ENCODE measurements around the gene SLC44A3. TPM values are rescaled to one million over a fixed set of nuclear protein-coding genes. Genes with fewer than 3 reads are reported as not detected.

SLC44A3 gene
- total and polyA plus RNA-seq, 2 of the 13 experiments (the other 11 are each of a cell fraction or from before 2014, with no cell fraction given) = 6.8 to 14.1 TPM

DNA sequence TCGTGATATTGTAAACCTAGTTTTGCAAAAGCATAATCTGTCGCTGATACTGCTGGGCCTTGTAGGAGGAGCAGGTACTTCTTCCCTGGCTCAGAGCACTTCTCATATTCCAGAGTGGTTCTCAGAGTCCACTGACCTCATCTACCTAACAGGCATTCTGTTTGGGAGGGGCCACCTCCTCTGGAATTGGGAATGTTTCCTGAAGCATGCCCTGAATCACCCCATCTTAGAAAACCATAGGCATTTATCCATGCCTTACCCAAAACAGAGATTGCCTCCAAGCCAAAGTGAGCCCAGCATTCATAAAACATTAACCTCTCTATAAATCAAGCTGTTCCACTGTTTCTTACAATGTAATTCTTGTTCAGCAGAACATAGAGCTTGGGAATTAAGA is 35.1 kb downstream of the SLC44A3 start:
- no peak for DNase-seq (ENCODE audit: low spot score)
- Histone ChIP-seq H3K27ac (ENCODE audit: extremely low read length, insufficient read depth, low read length) (no peak overlapping the region), H3K36me3 (replicated peaks in 1 of 2; ENCODE audit: control insufficient read depth in 1 of 2, insufficient read depth in 2 of 2, low read length in 2 of 2) (0 out of 5 replicates have a peak, but pooled peaks cover 0 to 3% of the 10 kb centered on the region in 2 experiments), H3K4me3 (replicated peaks in 1 of 3; ENCODE audit: insufficient read depth in 1 of 3, low read depth in 2 of 3, low read length in 3 of 3) (no peak overlapping the region), H3K9me3 (ENCODE audit: low read length) (no peaks in the 10 kb centered on the region), H3K27me3 (ENCODE audit: control insufficient read depth in 1 of 2, insufficient read depth in 2 of 2, low read length in 2 of 2) (no peaks in the 10 kb centered on the region), H3K4me2 (ENCODE audit: low read depth, low read length) (no peak overlapping the region), H3K4me1 (ENCODE audit: insufficient read depth, low read length) (peaks cover 15% of the 10 kb centered on the region), H2AFZ (ENCODE audit: low read length) (no peak overlapping the region), H3K79me2 (ENCODE audit: insufficient read depth, low read length) (no peaks in the 10 kb centered on the region), H4K20me1 (ENCODE audit: insufficient read depth, low read length) (no peaks in the 10 kb centered on the region), H3K9ac (ENCODE audit: insufficient read depth, low read depth, low read length) (no peak overlapping the region)
- no TSS peak for BruUV-seq (replicated peaks)
- in situ Hi-C loops (cut with HindIII; ENCODE audit: extremely low pct_ligation_motif_present, low pct_unique_long_range_greater_than_20kb) (loop anchor here (25.0 kb wide), 1 partner anchor 382 kb away; the partner anchor contains the start of gene RWDD3), intact Hi-C loops (cut with micrococcal nuclease; ENCODE audit: unreplicated experiment) (loop anchor here (2.0 kb wide), 1 partner anchor 379 kb away; the partner anchor contains the start of gene RWDD3)
- no peak for FAIRE-seq
- ChIA-PET CTCF (ENCODE audit: low intra/inter-chr PET ratio, low total read pairs) (interaction anchor here (4.9 kb wide), 1 partner anchor 186 kb away, joined by 120 read pairs; no protein-coding TSS in a partner anchor), POLR2A (no interaction called here)
- no peak for TF ChIP-seq TFE3 (CRISPR knock-in tag; IDR thresholded peaks at IDR 0.05)
- no peak for TF ChIP-seq ZKSCAN1 (IDR thresholded peaks at IDR 0.05; ENCODE audit: low read length)
- no peak for TF ChIP-seq CREB1 (IDR thresholded peaks at IDR 0.05)
- TF ChIP-seq CREB1 (CRISPR knock-in tag; IDR thresholded peaks at IDR 0.05) = no peak
- TF ChIP-seq TCF7 (IDR thresholded peaks at IDR 0.05; ENCODE audit: low read depth) = no peak
- TF ChIP-seq ATF1 (CRISPR knock-in tag; IDR thresholded peaks at IDR 0.05) = no peak
- no peak for TF ChIP-seq NFE2 (CRISPR knock-in tag; IDR thresholded peaks at IDR 0.05)
- no peak for TF ChIP-seq MEIS2 (CRISPR knock-in tag; IDR thresholded peaks at IDR 0.05)
- no peak for TF ChIP-seq ZNF737 (CRISPR knock-in tag; IDR thresholded peaks at IDR 0.05; ENCODE audit: borderline replicate concordance)
- TF ChIP-seq GABPB1 (CRISPR knock-in tag; IDR thresholded peaks at IDR 0.05) = no peak
- TF ChIP-seq TSC22D2 (CRISPR knock-in tag; IDR thresholded peaks at IDR 0.05; ENCODE audit: borderline replicate concordance) = no peak
- TF ChIP-seq HCFC1 (IDR thresholded peaks at IDR 0.05; ENCODE audit: low read depth, low read length) = no peak
- no peak for TF ChIP-seq ZNF552 (CRISPR knock-in tag; IDR thresholded peaks at IDR 0.05; ENCODE audit: borderline replicate concordance)
- ATAC-seq = no peak
- WGBS (ENCODE audit: low lambda C conversion rate) = 91% methylated on average over 2 of the region's 2 CpGs

Data from HepG2 (cell line).